Measurements from ENCODE around the gene NOL6.

GRCh38 chr9:33430942-33431341 lies 42.8 kb downstream of the NOL6 start:
- TF ChIP-seq PHF8 (conservative IDR thresholded peaks at IDR 0.05; ENCODE audit: low read depth, low read length): no peak
- TF ChIP-seq CTCF (IDR thresholded peaks at IDR 0.05; ENCODE audit: control extremely low read depth in 1 of 3, insufficient read depth in 1 of 3, low read depth in 1 of 3, low read length in 3 of 3): no peak
- no peak for TF ChIP-seq YY1 (IDR thresholded peaks at IDR 0.05; ENCODE audit: low read depth, low read length)
- no peak for TF ChIP-seq RXRA (IDR thresholded peaks at IDR 0.05; ENCODE audit: insufficient read depth, low read depth, low read length)
- TF ChIP-seq MAX (IDR thresholded peaks at IDR 0.05): no peak
- no peak for TF ChIP-seq EZH2 (IDR thresholded peaks at IDR 0.05; ENCODE audit: low read depth, low read length, severe bottlenecking)
- no peak for TF ChIP-seq ASH2L (IDR thresholded peaks at IDR 0.05; ENCODE audit: low read length)
- no peak for TF ChIP-seq POLR2A (IDR thresholded peaks at IDR 0.05; ENCODE audit: control extremely low read depth in 1 of 2, low read depth in 2 of 2, low read length in 2 of 2)
- TF ChIP-seq BACH1 (IDR thresholded peaks at IDR 0.05; ENCODE audit: low read length): no peak
